CD4-positive, alpha-beta T cell treated with Interleukin-17A for 1 hour (primary cell): ENCODE results near the gene SLC30A2.

Experiments
- DNase-seq: peaks from one replicate; pipeline ENCODE4 v3.0.0-alpha.2; 2020

Gene SLC30A2

GRCh38 chr1:25993197-25993951 is 52.5 kb downstream of the SLC30A2 start:
- no peak for DNase-seq

DNA sequence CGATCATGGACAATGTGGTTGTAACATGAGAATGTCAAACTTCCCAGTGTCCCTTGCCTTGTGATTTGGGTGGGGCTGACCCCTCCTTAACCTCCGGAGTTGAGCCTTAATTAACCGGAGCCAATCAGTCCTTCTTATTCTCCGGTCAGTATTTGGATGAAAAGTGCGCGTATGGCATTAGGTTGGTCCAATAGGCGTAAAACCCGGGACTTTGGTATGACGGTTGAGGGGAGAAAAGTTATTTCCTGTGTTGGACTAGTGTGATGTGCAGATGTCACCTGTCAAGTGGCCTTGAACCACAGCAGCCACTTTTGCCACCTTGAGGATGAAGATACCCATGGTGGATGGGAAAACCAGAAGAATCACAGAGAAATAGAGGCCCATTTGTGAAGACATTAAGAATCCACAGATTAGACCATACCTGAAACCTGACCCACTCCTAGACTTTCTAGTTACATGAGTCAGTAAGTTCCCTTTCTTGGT is 53.2 kb downstream of the SLC30A2 start:
- DNase-seq = peak; percentile 4

DNA sequence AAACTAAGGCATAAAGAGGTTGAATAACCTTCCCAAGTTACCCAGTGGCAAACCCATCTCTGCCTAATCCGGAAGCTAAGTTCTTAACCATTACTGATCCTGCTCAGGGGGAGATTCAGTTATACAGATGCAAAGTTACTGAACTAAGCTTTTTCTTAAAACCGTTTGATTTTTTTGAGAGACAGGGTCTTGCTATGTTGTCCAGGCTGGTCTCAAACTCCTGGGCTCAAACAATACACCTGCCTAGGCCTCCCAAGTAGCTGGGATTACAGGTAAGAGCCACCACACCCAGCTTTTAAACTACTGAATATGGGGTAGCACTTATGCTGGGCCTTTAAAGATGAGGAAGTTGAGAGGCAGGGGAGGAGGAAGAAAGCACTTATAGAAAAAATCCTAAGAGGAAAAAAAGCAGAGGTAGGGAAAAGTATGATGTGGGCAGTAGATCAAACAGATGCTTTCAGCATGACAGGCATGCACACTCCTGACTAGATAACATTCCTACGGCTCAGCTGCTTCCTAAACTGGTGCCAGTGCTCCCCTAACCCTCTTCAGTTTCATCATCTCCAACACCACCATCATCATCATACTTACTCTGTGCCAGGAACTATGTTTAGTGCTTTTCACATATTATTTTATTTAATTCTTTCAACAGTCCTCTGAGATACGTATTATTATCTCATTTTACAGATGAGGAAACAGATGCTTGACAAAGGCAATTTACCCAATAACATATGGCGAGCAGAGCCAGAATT is 53.8 kb downstream of the SLC30A2 start:
- DNase-seq = no peak

- DNase-seq = peak; percentile 67
Observed at GRCh38 chr1:25990702-25991395, 55.1 kb downstream of the SLC30A2 start.

DNA sequence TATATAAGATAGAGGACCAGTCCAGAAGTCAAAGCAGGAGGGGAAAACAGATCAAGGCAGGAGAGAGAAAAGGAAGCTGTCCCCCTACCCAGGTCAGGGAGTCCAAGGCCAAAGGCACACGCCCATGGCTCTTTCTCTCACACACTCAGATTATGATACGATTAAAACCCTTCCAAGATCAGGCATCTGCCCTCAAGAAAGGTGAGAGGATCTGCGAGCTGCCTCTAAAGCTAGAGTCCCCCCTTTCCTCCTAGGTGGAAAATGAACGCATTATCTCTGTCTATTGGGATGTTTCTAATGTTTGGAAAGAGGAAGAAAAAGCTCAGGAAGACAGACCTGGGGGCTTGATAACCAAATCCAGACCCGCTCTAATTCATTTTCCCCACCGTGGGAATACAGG is 55.7 kb downstream of the SLC30A2 start:
- DNase-seq = no peak

DNA sequence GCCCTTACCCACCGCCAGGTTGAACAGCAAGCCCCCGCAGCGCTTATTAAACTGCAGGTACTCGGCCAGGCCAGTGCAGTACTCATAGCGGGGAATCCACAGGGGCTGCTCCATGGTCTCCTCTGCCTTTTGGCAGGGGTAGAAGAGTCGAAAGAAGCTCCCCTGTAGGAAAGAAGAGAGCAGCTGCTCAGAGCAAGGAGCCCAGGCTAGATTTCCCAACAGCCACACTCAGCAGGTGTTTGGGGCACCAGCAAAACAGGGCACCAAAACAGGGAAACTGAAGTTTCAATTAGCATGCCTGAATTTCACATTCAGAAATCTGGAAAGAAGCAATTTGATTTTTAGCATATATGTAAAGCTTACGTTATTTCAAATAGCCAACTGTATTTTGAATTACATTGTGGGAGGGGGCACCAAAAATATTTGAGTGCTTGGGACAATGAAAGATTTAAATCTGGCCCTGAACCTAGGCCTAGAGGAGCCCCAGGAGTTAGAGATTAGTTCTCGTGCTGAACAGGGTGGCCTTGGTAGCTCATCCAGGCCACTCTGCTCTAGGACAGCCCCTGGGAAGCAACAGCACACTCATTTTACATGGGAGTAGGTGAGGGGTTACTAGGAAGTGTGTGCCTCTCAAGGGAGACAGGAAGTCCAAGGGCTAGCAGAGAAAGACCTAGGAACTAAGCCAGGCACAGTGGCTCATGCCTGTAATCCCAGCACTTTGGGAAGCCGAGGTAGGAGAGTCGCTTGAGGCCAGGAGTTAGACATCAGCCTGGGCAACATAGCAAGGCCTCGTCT is 56.3 kb downstream of the SLC30A2 start:
- no peak for DNase-seq

- no peak for DNase-seq
Observed at GRCh38 chr1:25987951-25988350, 58.0 kb downstream of the SLC30A2 start.
